HG03558 (cell line): ENCODE measurements around the gene RIC8B.
"Not testable (repeated sequence)": the region's sequence is repeated elsewhere in the genome, so short reads cannot be mapped to it uniquely, and the experiment has no call there.

ENCODE experiments used
- ATAC-seq: cut with Tn5 transposase; IDR thresholded peaks from one replicate; pipeline ENCODE4 v1.9.1; 2021; ENCODE audit warnings: moderate number of reproducible peaks; ENCODE audit not compliant: unreplicated experiment; ENCODE audit errors: extremely low read depth

The RIC8B gene

GRCh38 chr12:106774005-106774807 lies at the start of gene RIC8B:
Gene RIC8B (plus strand): TSS chr12:106774682. CDS start chr12:106774746, 64 bp downstream.
- ATAC-seq, result peak; percentile 64

DNA sequence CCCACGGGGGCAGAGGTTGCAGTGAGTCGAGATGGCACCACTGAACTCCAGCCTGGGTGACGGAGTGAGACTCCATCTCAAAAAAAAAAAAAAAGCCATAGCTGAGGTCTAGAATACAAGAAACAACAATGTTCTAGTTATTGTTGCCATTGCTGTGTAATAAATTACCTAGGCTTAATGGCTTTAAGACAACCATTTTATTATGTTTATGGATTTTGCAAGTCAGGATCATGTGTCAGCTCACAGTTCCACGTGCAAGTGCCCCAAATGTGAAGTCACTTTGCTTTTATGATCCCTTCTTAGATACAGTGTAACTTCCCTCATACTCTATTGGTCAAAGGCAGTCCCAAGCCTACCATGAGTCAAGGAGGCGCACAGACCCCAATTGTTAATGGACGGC lies 49.5 kb upstream of the RIC8B start:
- no peak for ATAC-seq

DNA sequence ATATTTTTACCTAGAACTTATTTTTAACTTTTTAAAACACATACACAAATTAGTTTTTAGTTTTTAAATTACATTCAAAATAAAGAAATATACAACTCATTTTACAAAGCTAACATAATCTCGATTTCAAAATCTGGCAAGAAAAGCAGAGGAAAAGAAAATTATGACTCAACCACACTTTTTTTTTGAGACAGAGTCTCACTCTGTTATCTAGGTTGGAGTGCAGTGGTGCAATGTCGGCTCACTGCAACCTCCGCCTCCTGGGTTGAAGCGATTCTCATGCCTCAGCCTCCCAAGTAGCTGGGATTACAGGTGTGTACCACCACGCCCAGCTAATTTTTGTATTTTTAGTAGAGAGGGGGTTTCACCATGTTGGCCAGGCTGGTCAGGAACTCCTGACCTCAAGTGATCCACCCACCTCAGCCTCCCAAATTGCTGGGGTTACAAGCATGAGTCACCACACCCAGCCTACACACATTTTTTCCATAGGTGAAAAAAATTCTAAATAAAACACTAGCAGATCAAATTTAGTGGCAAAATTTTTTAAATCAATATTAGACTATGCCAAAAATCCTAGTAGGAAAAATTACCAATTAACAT lies 47.8 kb upstream of the RIC8B start:
- ATAC-seq, result not testable (repeated sequence)

DNA sequence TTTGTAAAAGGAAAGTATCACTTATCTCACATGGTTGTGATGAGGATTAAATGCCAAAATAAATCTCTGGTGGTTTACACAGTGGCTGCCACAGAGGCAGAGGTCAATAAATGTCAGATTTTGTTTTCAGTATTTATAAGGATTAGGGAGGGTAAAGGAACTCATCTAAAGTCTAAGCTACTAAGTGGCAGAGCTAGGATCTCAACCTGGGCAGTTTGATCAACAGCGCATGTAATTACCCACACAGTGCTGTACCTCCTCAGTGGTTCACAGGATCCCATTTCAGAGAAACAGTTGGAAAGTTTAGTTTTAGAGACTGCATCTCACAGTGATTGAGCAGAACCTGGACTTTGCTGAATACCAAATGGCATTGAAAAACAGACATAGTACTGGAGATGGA lies 44.9 kb upstream of the RIC8B start:
- no peak for ATAC-seq

GRCh38 chr12:106732890-106733289 lies 41.6 kb upstream of the RIC8B start:
- no peak for ATAC-seq

- no peak for ATAC-seq
Observed at GRCh38 chr12:106733660-106734059, 40.8 kb upstream of the RIC8B start.

- no peak for ATAC-seq
Observed at GRCh38 chr12:106736051-106736957, 38.2 kb upstream of the RIC8B start.

DNA sequence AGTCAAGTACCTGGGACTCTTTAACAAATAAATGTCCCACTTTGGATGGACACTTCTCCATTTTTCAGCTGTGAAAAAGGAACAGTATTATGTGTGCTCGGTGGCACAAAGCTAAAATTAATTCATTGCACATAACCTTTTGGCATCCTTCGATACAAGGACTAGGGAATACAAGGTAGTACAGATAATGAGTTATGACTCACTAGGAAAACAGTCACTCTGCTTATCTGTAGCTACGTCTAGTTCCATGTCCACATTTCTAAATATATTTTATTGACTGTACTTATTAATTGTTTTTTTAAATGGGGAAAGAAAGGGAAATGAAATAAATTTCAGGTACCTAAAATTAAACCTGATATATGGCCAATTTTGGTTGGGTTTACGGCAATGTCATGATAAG lies 35.2 kb upstream of the RIC8B start:
- no peak for ATAC-seq

DNA sequence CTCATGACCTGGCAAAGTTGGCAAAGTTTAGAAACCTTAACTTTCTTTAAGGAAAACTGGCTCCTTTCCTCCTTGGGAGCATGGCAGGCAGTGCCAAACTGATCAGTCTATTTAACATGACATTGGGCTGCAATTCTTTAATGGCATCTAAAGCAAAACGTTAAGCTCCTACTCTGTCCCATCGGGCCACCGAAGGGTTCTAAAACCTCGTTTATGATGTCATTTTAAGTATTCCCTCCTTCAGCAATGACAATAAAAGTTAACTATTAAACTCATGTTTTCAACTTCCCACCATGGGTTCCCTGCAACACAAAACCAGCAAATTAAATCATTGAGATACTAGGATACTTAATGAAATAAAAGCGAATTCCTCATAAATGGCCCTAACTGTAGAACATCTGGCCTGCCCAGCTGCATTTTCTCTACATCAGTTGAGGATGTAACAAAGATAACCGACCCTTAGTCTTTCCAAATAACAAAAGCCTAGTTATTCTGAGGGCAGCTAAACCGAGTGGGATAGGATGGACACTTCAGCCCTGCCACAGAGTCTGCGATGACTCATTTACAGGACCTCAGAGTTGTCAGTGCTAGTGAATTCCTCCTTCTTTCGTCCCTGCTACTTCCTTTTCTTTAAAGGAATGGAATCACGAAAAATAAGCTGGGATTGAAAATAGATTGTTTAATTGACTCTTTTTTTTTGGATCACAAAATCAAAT lies 34.5 kb upstream of the RIC8B start:
- ATAC-seq, result no peak

- ATAC-seq, result no peak
Observed at GRCh38 chr12:106740818-106741217, 33.7 kb upstream of the RIC8B start.

DNA sequence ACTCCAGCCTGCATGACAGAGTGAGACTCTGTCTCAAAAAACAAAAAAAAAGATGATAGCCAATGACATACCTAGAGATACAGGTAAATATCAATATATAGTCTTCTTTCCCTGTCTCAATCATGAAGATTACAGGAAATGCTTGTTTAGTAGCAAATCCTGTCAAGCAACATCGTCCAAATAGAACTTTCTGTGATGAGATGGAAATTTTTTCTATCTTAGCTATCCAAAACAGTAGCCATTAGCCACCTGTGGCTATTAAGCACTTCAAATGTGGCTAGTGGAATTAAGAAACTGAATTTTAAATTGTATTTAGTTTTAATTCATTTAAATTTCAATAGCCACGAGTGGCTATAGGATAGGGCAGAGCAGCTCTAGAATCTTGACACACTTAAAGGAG lies 33.2 kb upstream of the RIC8B start:
- ATAC-seq, result no peak

GRCh38 chr12:106743270-106743988 lies 31.1 kb upstream of the RIC8B start:
- no peak for ATAC-seq

DNA sequence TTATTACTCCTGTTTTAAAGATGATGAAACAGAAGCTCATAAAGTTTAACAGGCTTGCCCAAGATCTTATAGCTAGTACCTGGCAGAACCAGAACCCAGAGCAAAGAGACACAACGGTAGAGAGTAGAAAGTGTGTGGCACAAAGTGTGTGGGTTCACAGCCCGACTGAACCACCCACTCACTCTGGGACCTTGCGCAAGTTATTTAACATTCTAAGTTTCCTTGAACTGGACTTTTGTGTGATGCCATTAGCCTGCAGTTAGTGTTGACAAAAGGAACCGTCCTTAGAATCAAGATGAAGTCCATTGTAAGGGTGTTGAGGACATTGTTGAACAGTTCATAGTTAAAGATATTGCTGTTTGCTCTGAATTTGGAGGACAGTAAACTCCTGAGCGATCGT lies 29.9 kb upstream of the RIC8B start:
- no peak for ATAC-seq

- no peak for ATAC-seq
Observed at GRCh38 chr12:106745181-106745745, 29.2 kb upstream of the RIC8B start.

DNA sequence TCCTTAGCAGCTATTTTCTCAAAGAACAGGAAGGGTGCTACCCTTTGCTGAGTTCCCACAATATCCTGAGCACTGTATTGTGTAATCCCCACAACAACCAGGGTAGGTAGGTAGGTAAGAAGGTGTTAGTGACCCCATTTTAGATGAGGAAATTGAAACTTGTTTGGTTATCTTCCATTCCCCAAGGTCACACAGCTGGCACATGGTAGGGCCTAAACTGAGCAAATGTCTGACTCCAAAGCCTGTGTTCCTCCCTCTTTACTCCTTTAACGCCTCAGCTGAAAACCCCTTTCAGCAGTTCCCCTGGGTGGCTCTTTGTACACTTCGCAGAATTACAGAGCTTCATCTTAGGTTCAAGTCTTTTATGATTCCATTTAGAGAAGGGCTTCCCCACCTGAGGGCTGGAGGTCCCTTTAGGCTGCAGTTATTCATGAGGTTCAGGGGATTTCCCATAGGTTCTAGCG lies 26.5 kb upstream of the RIC8B start:
- no peak for ATAC-seq

GRCh38 chr12:106750524-106750923 lies 24.0 kb upstream of the RIC8B start:
- no peak for ATAC-seq

DNA sequence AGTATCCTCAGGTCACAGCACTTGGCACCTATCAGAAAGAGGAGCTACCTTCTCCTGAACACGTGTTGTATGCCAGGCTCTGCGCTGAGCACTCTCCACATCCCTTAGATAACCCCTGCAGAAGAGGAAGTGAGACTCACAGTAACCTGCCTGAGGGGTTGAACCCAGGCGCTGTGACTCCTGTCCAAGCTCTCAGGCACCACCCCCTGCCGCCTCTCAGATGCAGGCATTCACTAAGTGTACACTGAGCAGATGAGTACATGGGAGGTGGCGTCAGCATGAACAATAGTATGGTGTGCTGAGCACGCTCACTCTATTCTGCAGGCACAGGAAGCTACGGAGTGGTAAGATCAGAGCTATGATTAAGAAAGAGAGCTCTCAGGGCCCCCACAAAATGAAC lies 21.0 kb upstream of the RIC8B start:
- peak; percentile 90 for ATAC-seq

DNA sequence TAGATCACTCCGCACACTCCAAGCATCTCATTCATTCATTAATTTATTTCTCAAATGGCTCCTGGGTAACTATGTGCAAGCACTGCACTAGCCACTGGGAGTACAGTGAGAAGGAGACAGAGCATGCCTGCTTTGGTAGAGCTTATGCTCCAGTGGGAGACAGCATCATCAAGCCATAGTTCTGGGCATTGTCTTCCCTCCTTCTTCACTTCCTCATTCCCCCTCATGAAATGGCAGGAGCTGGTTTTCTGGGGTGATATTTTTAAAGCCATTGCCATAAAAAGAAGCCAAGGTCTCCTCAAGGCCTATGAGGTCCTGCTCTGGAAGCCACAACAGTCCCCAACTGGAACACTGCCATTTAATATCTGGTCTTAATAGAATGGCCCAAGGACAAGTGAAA lies 20.2 kb upstream of the RIC8B start:
- no peak for ATAC-seq

GRCh38 chr12:106757623-106758348 lies 16.7 kb upstream of the RIC8B start:
- no peak for ATAC-seq
